ENCODE measurements around the gene JAML.

JAML gene

GRCh38 chr11:118149493-118149892 is 75.3 kb downstream of the JAML start:
- Histone ChIP-seq H3K27me3 (peaks cover 94% of the 10 kb centered on the region), H3K9me3 (no peaks in the 10 kb centered on the region), H3K27ac (no peak overlapping the region), H3K4me1 (ENCODE audit: control insufficient read depth in 1 of 2, insufficient read depth in 1 of 2, low read depth in 1 of 2, low read length in 1 of 2) (peaks cover 6 to 26% of the 10 kb centered on the region in 2 experiments), H3K36me3 (no peaks in the 10 kb centered on the region), H3K4me3 (ENCODE audit: low read depth in 1 of 2, low read length in 1 of 2) (no peak overlapping the region)
- no peak for TF ChIP-seq CTCF (IDR thresholded peaks at IDR 0.05)

DNA sequence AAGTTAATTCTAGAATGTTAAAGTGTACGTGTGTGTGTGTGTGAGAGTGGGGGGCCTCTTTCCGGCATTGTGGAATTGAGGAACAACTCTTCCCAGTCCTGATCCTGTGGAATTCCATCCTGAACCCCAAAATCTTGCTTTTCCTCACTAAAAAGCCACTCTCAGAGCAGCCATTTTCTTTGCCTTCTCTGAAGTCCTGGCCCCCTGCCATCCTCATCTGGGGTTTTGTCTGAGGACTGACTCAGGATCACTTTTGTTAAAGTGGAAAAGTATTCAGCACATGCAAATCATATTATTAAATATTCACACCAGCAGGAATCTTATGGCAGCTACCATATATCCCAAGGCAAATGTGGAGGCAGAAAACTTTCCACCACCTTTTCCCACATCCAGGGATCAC is 76.0 kb downstream of the JAML start:
- Histone ChIP-seq H3K27me3 (peaks cover 91% of the 10 kb centered on the region), H3K36me3 (no peaks in the 10 kb centered on the region), H3K4me3 (ENCODE audit: low read depth in 1 of 2, low read length in 1 of 2) (no peak overlapping the region), H3K9me3 (no peaks in the 10 kb centered on the region), H3K4me1 (ENCODE audit: control insufficient read depth in 1 of 2, insufficient read depth in 1 of 2, low read depth in 1 of 2, low read length in 1 of 2) (peaks cover 6 to 26% of the 10 kb centered on the region in 2 experiments), H3K27ac (no peak overlapping the region)
- TF ChIP-seq CTCF (IDR thresholded peaks at IDR 0.05) = no peak

DNA sequence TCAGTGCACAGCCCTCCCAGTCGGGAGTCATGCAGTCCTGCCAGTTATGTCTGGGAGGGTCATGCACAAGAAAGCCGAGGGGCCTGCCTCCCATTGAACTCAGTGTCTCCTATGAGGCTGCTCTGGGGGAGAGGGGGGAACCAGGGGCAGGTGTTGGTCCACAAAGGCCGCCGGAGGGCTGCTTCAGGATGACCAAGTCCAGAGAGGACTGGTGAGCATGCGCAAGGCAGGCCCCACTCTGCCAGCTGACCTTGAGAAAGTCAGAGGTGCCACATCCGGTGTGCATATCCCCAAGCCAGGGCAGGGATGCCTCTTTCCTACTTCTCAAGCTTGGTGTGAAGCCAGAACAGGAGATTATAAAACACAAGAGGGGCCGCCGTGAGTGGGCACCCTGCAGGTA is 76.6 kb downstream of the JAML start:
- no peaks in the 10 kb centered on the region for H3K36me3 ChIP-seq
- peaks cover 85% of the 10 kb centered on the region for H3K27me3 ChIP-seq
- no peak overlapping the region for H3K27ac ChIP-seq
- peaks cover 10 to 25% of the 10 kb centered on the region in 2 experiments for H3K4me1 ChIP-seq (ENCODE audit: control insufficient read depth in 1 of 2, insufficient read depth in 1 of 2, low read depth in 1 of 2, low read length in 1 of 2)
- TF ChIP-seq CTCF (IDR thresholded peaks at IDR 0.05) = no peak
- no peak overlapping the region for H3K4me3 ChIP-seq (ENCODE audit: low read depth in 1 of 2, low read length in 1 of 2)
- no peaks in the 10 kb centered on the region for H3K9me3 ChIP-seq

DNA sequence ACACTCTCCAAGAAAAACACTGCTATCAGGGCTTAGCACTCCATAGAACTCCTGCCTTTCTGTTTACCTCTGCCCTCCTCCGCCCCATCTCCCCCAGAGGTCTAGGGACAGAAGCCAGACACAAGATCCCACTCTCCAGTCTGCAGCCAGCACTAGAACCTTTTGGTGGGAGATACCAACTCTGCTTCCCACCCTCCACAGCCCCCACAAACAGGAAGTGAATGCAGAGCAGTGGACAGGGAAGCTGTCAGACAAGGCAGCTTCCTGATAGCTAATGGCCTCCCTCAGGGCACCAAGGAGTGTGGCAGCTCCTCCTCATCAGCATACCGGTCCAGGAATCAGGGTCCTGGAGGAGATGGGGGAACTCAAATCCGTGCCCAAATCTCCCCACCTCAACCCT is 77.3 kb downstream of the JAML start:
- TF ChIP-seq CTCF (IDR thresholded peaks at IDR 0.05) = no peak
- Histone ChIP-seq H3K4me3 (ENCODE audit: low read depth in 1 of 2, low read length in 1 of 2) (no peak overlapping the region), H3K27me3 (peaks cover 78% of the 10 kb centered on the region), H3K36me3 (no peaks in the 10 kb centered on the region), H3K9me3 (no peaks in the 10 kb centered on the region), H3K27ac (no peak overlapping the region), H3K4me1 (ENCODE audit: control insufficient read depth in 1 of 2, insufficient read depth in 1 of 2, low read depth in 1 of 2, low read length in 1 of 2) (peaks cover 17 to 25% of the 10 kb centered on the region in 2 experiments)

DNA sequence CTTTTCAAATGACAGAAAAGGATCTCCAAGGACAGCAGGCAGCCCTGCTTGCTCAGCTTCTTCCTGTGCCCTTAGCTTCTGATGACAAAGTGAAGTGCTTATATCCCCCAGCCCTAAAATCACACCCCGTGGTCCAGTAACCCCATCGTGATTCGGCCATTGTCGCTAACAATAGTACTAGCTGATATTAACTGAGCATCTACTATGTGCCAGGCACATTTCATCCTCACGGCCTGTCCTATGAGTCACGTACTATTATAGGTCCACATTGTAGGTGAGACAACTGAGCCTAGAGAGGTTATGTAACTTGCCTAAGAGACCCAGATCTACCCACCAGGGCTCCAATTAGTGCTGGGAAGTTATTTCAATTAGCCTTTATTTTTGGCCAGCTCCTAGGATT is 78.3 kb downstream of the JAML start:
- Histone ChIP-seq H3K27ac (no peak overlapping the region), H3K4me3 (ENCODE audit: low read depth in 1 of 2, low read length in 1 of 2) (no peak overlapping the region), H3K27me3 (peaks cover 68% of the 10 kb centered on the region), H3K9me3 (no peaks in the 10 kb centered on the region), H3K4me1 (ENCODE audit: control insufficient read depth in 1 of 2, insufficient read depth in 1 of 2, low read depth in 1 of 2, low read length in 1 of 2) (peaks cover 24 to 31% of the 10 kb centered on the region in 2 experiments), H3K36me3 (no peaks in the 10 kb centered on the region)
- no peak for TF ChIP-seq CTCF (IDR thresholded peaks at IDR 0.05)
